ENCODE measurements around the gene DAB2.

DNA sequence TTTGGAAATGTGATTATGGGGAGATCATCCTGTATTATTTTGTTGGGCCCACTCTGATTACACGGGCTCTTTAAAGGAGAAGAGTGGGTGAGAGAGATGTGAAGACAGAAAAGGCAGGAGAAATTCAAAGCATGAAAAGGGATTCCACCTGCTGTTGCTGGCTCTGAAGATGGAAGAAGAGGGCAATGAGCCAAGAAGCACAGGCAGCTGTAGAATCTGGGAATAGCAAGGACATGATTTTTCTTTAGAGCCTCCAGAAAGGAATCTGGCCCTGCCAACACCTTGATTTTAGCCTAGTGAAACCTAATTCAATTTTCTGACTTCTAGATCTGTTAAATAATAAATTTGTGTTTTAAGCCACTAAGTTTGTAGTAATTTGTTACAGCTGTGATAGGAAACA, 71.8 kb downstream of the DAB2 start:
- TF ChIP-seq, protein P1, sequence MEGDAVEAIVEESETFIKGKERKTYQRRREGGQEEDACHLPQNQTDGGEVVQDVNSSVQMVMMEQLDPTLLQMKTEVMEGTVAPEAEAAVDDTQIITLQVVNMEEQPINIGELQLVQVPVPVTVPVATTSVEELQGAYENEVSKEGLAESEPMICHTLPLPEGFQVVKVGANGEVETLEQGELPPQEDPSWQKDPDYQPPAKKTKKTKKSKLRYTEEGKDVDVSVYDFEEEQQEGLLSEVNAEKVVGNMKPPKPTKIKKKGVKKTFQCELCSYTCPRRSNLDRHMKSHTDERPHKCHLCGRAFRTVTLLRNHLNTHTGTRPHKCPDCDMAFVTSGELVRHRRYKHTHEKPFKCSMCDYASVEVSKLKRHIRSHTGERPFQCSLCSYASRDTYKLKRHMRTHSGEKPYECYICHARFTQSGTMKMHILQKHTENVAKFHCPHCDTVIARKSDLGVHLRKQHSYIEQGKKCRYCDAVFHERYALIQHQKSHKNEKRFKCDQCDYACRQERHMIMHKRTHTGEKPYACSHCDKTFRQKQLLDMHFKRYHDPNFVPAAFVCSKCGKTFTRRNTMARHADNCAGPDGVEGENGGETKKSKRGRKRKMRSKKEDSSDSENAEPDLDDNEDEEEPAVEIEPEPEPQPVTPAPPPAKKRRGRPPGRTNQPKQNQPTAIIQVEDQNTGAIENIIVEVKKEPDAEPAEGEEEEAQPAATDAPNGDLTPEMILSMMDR (IDR thresholded peaks at IDR 0.05), result no peak
- TF ChIP-seq POLR2AphosphoS5 (IDR thresholded peaks at IDR 0.05) (no peak), POLR2A (IDR thresholded peaks at IDR 0.05) (no peak)
